Prostate gland (tissue), 2 donors: Measurements from ENCODE around the gene DDX17.

Experiments
- POLR2A ChIP-seq: fragments of 450-650 bp; IDR thresholded peaks from one replicate; pipeline ENCODE4 v1.6.1; 2016; ENCODE audit warnings: antibody characterized with exemption, mild to moderate bottlenecking
- POLR2AphosphoS5 ChIP-seq: sonication (generic); formaldehyde crosslinking; IDR thresholded peaks from one replicate; pipeline ENCODE4 v1.6.1; 2017; ENCODE audit warnings: antibody characterized with exemption
- TF ChIP-seq, protein P1 (sequence below), 4 experiments: fragments of 200-600 bp in 2 of 4; fragments of 450-650 bp in 2 of 4; sonication (generic) in 2 of 4; IDR thresholded peaks; 1 replicate in 3 of 4; 2 replicates in 1 of 4; pipeline ENCODE4 v1.5.1; 2016 to 2019; ENCODE audit warnings: antibody characterized with exemption in 4 of 4, mild to moderate bottlenecking in 2 of 4, moderate library complexity in 2 of 4

DNA sequence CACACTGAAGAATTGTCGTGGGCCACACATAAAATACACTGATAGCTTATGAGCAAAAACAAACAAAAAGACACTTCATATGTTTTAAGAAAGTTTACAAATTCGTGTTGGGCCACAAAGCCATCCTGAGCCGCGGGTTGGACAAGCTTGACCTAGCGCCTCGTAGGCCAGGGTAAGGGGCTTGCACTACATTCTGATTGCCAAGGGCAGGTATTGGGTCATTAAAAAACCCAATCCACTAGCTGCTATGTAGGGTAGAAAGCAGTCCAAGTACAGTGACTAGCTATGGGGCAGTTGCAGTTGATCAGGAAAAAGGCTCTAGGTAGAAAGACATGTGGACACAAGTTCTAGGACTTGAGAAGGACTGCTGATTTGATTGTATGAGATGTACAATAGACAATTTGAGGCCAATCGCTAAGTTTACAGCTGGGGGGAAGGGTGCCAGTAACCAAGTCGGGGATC is 24.2 kb downstream of the DDX17 start:
- TF ChIP-seq POLR2AphosphoS5 (no peak), POLR2A (no peak)
- TF ChIP-seq, protein P1, sequence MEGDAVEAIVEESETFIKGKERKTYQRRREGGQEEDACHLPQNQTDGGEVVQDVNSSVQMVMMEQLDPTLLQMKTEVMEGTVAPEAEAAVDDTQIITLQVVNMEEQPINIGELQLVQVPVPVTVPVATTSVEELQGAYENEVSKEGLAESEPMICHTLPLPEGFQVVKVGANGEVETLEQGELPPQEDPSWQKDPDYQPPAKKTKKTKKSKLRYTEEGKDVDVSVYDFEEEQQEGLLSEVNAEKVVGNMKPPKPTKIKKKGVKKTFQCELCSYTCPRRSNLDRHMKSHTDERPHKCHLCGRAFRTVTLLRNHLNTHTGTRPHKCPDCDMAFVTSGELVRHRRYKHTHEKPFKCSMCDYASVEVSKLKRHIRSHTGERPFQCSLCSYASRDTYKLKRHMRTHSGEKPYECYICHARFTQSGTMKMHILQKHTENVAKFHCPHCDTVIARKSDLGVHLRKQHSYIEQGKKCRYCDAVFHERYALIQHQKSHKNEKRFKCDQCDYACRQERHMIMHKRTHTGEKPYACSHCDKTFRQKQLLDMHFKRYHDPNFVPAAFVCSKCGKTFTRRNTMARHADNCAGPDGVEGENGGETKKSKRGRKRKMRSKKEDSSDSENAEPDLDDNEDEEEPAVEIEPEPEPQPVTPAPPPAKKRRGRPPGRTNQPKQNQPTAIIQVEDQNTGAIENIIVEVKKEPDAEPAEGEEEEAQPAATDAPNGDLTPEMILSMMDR (IDR thresholded peaks at IDR 0.05), result no peak
